Raji (cell line): ENCODE data around the gene KLF2.

ENCODE experiments used
- POLR2A ChIP-seq: IDR thresholded peaks from 2 replicates; pipeline ENCODE4 v1.6.1; 2011; ENCODE audit warnings: low read depth, low read length, control low read depth; ENCODE audit not compliant: insufficient read depth

The KLF2 gene

GRCh38 chr19:16373532-16373931 is 48.9 kb downstream of the KLF2 start:
- no peak for TF ChIP-seq POLR2A

- TF ChIP-seq POLR2A = no peak
These were observed 49.4 kb downstream of the KLF2 start for GRCh38 chr19:16373989-16374388.

- TF ChIP-seq POLR2A = no peak
These were observed 49.8 kb downstream of the KLF2 start for GRCh38 chr19:16374436-16374835.

GRCh38 chr19:16375157-16375935 is 50.7 kb downstream of the KLF2 start:
- TF ChIP-seq POLR2A = no peak

GRCh38 chr19:16375936-16376185 is 51.2 kb downstream of the KLF2 start:
- no peak for TF ChIP-seq POLR2A

GRCh38 chr19:16376241-16376640 is 51.6 kb downstream of the KLF2 start:
- TF ChIP-seq POLR2A = no peak

- no peak for TF ChIP-seq POLR2A
These were observed 52.0 kb downstream of the KLF2 start for GRCh38 chr19:16376649-16377048.

- no peak for TF ChIP-seq POLR2A
These were observed 52.9 kb downstream of the KLF2 start for GRCh38 chr19:16377521-16377920.
